Brain microvascular endothelial cell (primary cell): Measurements from ENCODE around the gene MRAS.

Experiments used
- DNase-seq: peaks from one replicate; pipeline ENCODE4 v3.0.0-alpha.2; 2020
- H3K27ac ChIP-seq: fragments of 250-450 bp; sonication (Bioruptor Pico); 2 replicates; pipeline ENCODE4 v1.5.1; 2020; ENCODE audit warnings: mild to moderate bottlenecking, moderate library complexity
- H3K27me3 ChIP-seq: fragments of 250-450 bp; sonication (Bioruptor Pico); replicated peaks from 2 replicates; pipeline ENCODE4 v1.5.1; 2020; ENCODE audit warnings: mild to moderate bottlenecking
- H3K36me3 ChIP-seq: fragments of 250-450 bp; sonication (Bioruptor Pico); replicated peaks from 2 replicates; pipeline ENCODE4 v1.5.1; 2020; ENCODE audit warnings: mild to moderate bottlenecking
- H3K4me3 ChIP-seq: 2 replicates; pipeline ENCODE4 v1.5.1; 2011; ENCODE audit warnings: low read depth, mild to moderate bottlenecking, control low read depth, low read length, moderate library complexity
- in situ Hi-C: cut with HindIII; loops from 2 replicates; pipeline ENCODE4 v1.10.0; 2017; ENCODE audit warnings: low sequenced_read_pairs, low pct_ligation_motif_present
- TF ChIP-seq, protein P1 (sequence below): IDR thresholded peaks from 2 replicates; pipeline ENCODE4 v1.5.1; 2011; ENCODE audit warnings: low read depth, mild to moderate bottlenecking, moderate library complexity, low read length, control low read depth, inconsistent platforms; ENCODE audit errors: missing control alignments

The MRAS gene

DNA sequence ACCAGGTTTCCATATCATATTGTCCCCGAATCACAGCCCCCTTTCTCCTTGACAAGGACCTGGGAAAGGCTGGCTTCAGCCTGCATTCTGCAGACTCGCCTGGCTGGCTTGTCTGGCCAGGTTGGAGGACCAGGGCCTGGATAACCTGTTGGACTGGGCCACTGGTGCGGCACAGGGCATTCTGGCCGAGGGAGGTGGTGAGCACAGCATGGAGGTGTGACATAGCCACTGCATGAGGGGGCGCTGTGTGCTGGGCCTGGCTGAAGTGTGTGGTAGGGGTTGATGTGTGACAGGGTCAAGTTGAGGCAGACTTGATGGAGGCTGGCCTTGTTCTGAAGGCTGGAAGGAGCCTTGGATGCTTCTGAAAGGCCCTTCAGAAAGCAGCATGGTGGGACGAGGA lies 88.9 kb downstream of the MRAS start:
- Histone ChIP-seq H3K4me3 (no peak overlapping the region), H3K27me3 (peaks cover 25% of the 10 kb centered on the region), H3K36me3 (no peaks in the 10 kb centered on the region), H3K27ac (no peak overlapping the region)
- no peak for DNase-seq
- in situ Hi-C loops: no loop called here
- TF ChIP-seq, protein P1, sequence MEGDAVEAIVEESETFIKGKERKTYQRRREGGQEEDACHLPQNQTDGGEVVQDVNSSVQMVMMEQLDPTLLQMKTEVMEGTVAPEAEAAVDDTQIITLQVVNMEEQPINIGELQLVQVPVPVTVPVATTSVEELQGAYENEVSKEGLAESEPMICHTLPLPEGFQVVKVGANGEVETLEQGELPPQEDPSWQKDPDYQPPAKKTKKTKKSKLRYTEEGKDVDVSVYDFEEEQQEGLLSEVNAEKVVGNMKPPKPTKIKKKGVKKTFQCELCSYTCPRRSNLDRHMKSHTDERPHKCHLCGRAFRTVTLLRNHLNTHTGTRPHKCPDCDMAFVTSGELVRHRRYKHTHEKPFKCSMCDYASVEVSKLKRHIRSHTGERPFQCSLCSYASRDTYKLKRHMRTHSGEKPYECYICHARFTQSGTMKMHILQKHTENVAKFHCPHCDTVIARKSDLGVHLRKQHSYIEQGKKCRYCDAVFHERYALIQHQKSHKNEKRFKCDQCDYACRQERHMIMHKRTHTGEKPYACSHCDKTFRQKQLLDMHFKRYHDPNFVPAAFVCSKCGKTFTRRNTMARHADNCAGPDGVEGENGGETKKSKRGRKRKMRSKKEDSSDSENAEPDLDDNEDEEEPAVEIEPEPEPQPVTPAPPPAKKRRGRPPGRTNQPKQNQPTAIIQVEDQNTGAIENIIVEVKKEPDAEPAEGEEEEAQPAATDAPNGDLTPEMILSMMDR: no peak

DNA sequence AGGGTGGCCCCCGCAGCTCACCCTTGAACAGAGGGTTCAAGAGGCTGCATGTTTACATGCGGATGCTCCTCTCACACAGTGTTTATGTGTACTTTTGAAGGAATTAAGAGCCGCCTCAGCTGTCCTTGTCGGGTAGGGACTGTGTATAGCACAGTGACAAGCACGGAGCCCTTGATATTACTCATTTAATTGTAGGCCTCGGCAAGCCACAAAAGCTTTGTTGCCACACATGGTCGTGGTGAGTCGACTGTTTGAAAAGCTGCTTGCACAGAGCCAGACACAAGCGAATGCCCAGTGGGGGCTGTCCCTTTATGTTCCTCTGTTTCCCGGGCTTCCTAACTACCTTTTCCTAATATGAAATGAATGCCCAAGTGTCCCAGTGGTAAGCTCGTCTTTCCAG lies 90.5 kb downstream of the MRAS start:
- DNase-seq: no peak
- no peak overlapping the region for H3K27ac ChIP-seq
- H3K4me3 ChIP-seq: no peak overlapping the region
- in situ Hi-C loops: no loop called here
- H3K27me3 ChIP-seq: peaks cover 15% of the 10 kb centered on the region
- H3K36me3 ChIP-seq: no peaks in the 10 kb centered on the region
- TF ChIP-seq, protein P1: no peak

DNA sequence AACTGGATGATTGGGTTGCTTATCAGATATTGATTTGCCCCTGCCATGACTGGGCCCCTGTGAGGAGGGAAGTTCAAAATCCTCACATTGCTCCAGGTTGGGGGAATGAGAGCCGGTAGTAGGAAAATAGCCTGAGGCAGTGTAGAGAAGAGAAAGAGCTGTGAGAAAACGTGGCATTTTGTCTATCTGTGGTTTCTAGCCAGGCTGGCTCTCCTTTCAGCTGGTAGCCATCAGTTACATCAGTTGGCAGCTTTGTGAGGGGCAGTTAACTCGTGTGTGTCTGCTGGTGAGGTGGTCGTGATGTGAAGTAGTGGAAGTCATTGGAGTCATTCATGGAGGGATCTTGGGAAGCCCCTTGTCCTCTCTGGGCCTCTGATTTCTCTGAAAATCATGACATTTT lies 91.3 kb downstream of the MRAS start:
- no peak overlapping the region for H3K27ac ChIP-seq
- TF ChIP-seq, protein P1: no peak

DNA sequence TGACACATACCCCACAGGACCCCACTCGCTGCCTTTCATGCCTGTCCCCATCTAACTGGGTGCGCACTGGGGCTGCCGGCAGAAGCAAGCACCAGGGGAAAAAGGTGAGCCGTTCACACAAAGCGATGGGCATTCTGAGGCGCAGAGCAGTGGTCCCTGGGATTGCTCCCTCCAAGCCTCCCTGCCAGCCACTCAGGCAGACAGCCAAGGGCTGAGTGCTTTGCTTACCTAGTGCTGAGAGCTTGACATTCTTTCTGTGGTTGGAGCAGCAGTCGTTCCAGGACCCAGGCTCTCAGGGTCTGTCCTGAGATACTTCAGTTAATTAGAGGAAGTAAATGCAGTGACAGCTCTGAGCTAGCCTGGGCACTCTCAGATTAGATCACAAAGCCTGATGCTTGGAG lies 91.7 kb downstream of the MRAS start:
- H3K27me3 ChIP-seq: peaks cover 8% of the 10 kb centered on the region
- in situ Hi-C loops: no loop called here
- no peak overlapping the region for H3K4me3 ChIP-seq
- H3K27ac ChIP-seq: no peak overlapping the region
- no peaks in the 10 kb centered on the region for H3K36me3 ChIP-seq
- DNase-seq: no peak
- TF ChIP-seq, protein P1: no peak

More for the DNA sequence above, 91.3 kb downstream of the MRAS start:
- DNase-seq: no peak
- no peaks in the 10 kb centered on the region for H3K36me3 ChIP-seq
- in situ Hi-C loops: no loop called here
- no peak overlapping the region for H3K4me3 ChIP-seq
- peaks cover 12% of the 10 kb centered on the region for H3K27me3 ChIP-seq

DNA sequence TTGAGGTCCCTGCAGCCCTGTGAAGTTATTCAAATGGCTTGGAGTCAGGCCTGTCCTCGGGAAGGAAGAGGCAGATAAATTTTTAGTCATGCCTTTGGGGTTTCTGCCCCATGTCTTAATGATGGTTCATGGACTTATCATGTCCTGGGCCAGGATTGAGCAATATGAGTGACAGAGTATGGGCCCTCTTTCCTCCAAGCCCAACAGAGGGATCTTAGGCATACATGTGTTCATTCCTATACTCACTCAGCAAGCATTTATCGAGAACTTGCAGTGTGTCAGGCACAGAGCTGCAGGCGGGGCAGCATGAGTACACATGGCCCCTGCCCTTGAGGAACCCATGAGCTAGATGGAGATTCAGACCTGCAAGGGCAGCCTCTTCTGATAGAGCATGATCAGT lies 92.2 kb downstream of the MRAS start:
- in situ Hi-C loops: no loop called here
- TF ChIP-seq, protein P1: no peak
- DNase-seq: peak; percentile 7
- no peaks in the 10 kb centered on the region for H3K36me3 ChIP-seq
- H3K27me3 ChIP-seq: peaks cover 3% of the 10 kb centered on the region
- H3K4me3 ChIP-seq: no peak overlapping the region
- no peak overlapping the region for H3K27ac ChIP-seq

DNA sequence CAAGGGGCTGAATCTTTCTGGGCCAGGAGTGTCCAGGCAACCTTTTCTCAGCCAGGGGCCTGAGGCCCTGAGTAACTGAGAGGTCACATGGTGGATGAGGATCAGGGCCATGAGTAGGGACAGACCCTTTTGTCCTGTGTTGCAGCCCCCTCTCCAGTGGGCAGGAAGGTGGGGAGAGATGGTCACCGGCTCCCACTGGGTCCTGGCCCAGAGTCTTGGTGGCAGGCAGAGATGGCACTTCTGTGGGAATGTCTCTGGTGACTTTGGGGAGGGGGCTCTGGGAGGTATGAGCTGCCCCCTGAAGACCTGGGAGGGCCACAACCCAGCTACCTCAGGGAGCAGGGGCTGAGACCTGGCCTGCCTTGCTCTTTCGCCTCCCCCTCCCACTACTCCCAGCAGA lies 92.9 kb downstream of the MRAS start:
- Histone ChIP-seq H3K36me3 (no peaks in the 10 kb centered on the region), H3K27me3 (no peaks in the 10 kb centered on the region), H3K27ac (no peak overlapping the region), H3K4me3 (no peak overlapping the region)
- TF ChIP-seq, protein P1: no peak
- DNase-seq: no peak
- in situ Hi-C loops: no loop called here
